Right cardiac atrium (tissue), 5 donors: ENCODE results near the gene RECQL. TPM values are rescaled to one million over a fixed set of nuclear protein-coding genes. Genes with fewer than 3 reads are reported as not detected.
A peak's percentile ranks its signal among the peaks of the same experiment; 100 is the strongest.
"Not testable (repeated sequence)": the region's sequence is repeated elsewhere in the genome, so short reads cannot be mapped to it uniquely, and the experiment has no call there.

Experiments
- ATAC-seq, 2 donors: fragments of 200-7000 bp; cut with Tn5 transposase; one replicate each; pipeline versions ENCODE4 v1.8.0 to v1.9.1; 2020; ENCODE audit warnings: moderate library complexity in 2 of 2, mild to moderate bottlenecking in 1 of 2
- DNase-seq, 3 donors: peaks; one replicate each; pipeline ENCODE4 v3.0.0-alpha.2; 2020
- H3K27ac ChIP-seq: one replicate; pipeline ENCODE4 v1.5.1; 2013; ENCODE audit warnings: mild to moderate bottlenecking, low read length, control low read depth, moderate library complexity
- H3K27me3 ChIP-seq: one replicate; pipeline ENCODE4 v1.6.1; 2013; ENCODE audit not compliant: control insufficient read depth, insufficient read depth
- H3K4me1 ChIP-seq: one replicate; pipeline ENCODE4 v1.6.1; 2013; ENCODE audit warnings: low read length; ENCODE audit not compliant: control insufficient read depth, insufficient read depth
- H3K4me3 ChIP-seq: one replicate; pipeline ENCODE4 v1.5.1; 2013; ENCODE audit warnings: low read length, control low read depth
- H3K9me3 ChIP-seq: one replicate; pipeline ENCODE4 v1.6.1; 2013; ENCODE audit warnings: low read length; ENCODE audit not compliant: control insufficient read depth
- WGBS: extraction: QIAGEN DNeasy Blood & Tissue Kit; methylation state at CpG from one replicate; pipeline ENCODE4 v1.1.7; 2013; 5-methylcytosine and 5-hydroxymethylcytosine counted together
- intact Hi-C, 4 donors: fragments of 100-400 bp; cut with DNase I; formaldehyde crosslinking; loops; one replicate each; pipeline versions ENCODE4 v1.11.0 to v1.14.0; 2022 to 2023
- polyA plus RNA-seq: library from polyadenylated mRNA; stranded (reverse); fragments of 200-250 nt; gene quantifications from one replicate; pipeline ENCODE4 v1.2.3, GENCODE V29; 2013
- total RNA-seq, 4 donors: library from RNA; stranded (reverse); fragmentation: NEBNext Ultra II Directional; extraction: Animal tissue kit (Norgen Biotek cat#: 25700); gene quantifications; one replicate each; pipeline ENCODE4 v1.2.1, GENCODE V29; 2021
- donor health status: healthy with polysubstance abuse.
- donor health status: DM: no; HTN: yes; CAD: no.
- donor health status: DM: no; HTN: no; CAD: no.
- donor health status: DM: no; HTN: yes; CAD: no; lungs with severe emphysema.
- donor health status: DM: yes; HTN: yes; CAD: no.

The RECQL gene
- total and polyA plus RNA-seq, 5 donors = 9.2 to 21.1 (median 19.8) TPM

- H3K27me3 ChIP-seq, ATAC-seq, H3K4me3 ChIP-seq, H3K4me1 ChIP-seq, DNase-seq, H3K27ac ChIP-seq, intact Hi-C loops, H3K9me3 ChIP-seq: not testable (repeated sequence)
- WGBS = 84% methylated on average over 2 of the region's 2 CpGs
Observed at GRCh38 chr12:21467334-21467733, 34.1 kb downstream of the RECQL start.

- WGBS = 94% methylated on average over 2 of the region's 2 CpGs
- ATAC-seq = no peak
- H3K9me3 ChIP-seq = no peaks in the 10 kb centered on the region
- H3K27me3 ChIP-seq = no peaks in the 10 kb centered on the region
- no peak overlapping the region for H3K27ac ChIP-seq
- no peak for DNase-seq
- no peaks in the 10 kb centered on the region for H3K4me1 ChIP-seq
- intact Hi-C loops = no loop called here
- H3K4me3 ChIP-seq = no peak overlapping the region
Observed at GRCh38 chr12:21459474-21459873, 42.0 kb downstream of the RECQL start.

- no peak for ATAC-seq
- Histone ChIP-seq H3K27ac (no peak overlapping the region), H3K9me3 (no peaks in the 10 kb centered on the region), H3K4me3 (no peak overlapping the region), H3K27me3 (no peaks in the 10 kb centered on the region), H3K4me1 (no peaks in the 10 kb centered on the region)
- intact Hi-C loops = no loop called here
- WGBS = 68% methylated on average over 7 of the region's 7 CpGs
- DNase-seq = no peak
Observed at GRCh38 chr12:21456291-21456780, 45.1 kb downstream of the RECQL start.

- WGBS = 94% methylated on average over 4 of the region's 4 CpGs
- Histone ChIP-seq H3K4me3 (no peak overlapping the region), H3K27ac (no peak overlapping the region), H3K4me1 (no peaks in the 10 kb centered on the region), H3K9me3 (no peaks in the 10 kb centered on the region), H3K27me3 (no peaks in the 10 kb centered on the region)
- DNase-seq (no peak), ATAC-seq (no peak)
- intact Hi-C loops = no loop called here
Observed at GRCh38 chr12:21453312-21453852, 48.1 kb downstream of the RECQL start.

- no peak overlapping the region for H3K4me3 ChIP-seq
- no peaks in the 10 kb centered on the region for H3K27me3 ChIP-seq
- DNase-seq (no peak), ATAC-seq (no peak)
- H3K27ac ChIP-seq = no peak overlapping the region
- intact Hi-C loops = no loop called here
- WGBS = 0% methylated on average over 1 of the region's 1 CpG
- H3K9me3 ChIP-seq = no peaks in the 10 kb centered on the region
- H3K4me1 ChIP-seq = no peaks in the 10 kb centered on the region
Observed at GRCh38 chr12:21451529-21451928, 49.9 kb downstream of the RECQL start.

GRCh38 chr12:21444193-21445146 lies 57.0 kb downstream of the RECQL start:
- ATAC-seq (no peak), DNase-seq (no peak)
- Histone ChIP-seq H3K4me1 (no peaks in the 10 kb centered on the region), H3K4me3 (no peak overlapping the region), H3K27me3 (no peaks in the 10 kb centered on the region), H3K27ac (no peak overlapping the region), H3K9me3 (no peaks in the 10 kb centered on the region)
- intact Hi-C loops = no loop called here

- intact Hi-C loops = no loop called here
- no peak overlapping the region for H3K27ac ChIP-seq
- ATAC-seq = no peak
Observed at GRCh38 chr12:21439347-21439746, 62.1 kb downstream of the RECQL start.

GRCh38 chr12:21438643-21439042 lies 62.8 kb downstream of the RECQL start:
- ATAC-seq = no peak
- no peaks in the 10 kb centered on the region for H3K27me3 ChIP-seq
- H3K9me3 ChIP-seq = no peaks in the 10 kb centered on the region
- no peak overlapping the region for H3K27ac ChIP-seq
- WGBS = 95% methylated on average over 5 of the region's 5 CpGs
- no peaks in the 10 kb centered on the region for H3K4me1 ChIP-seq
- intact Hi-C loops = no loop called here
- H3K4me3 ChIP-seq = peak overlapping the region; percentile 84
- no peak for DNase-seq

More at GRCh38 chr12:21439347-21439746, 62.1 kb downstream of the RECQL start:
- Histone ChIP-seq H3K4me3 (no peak overlapping the region), H3K27me3 (no peaks in the 10 kb centered on the region), H3K4me1 (no peaks in the 10 kb centered on the region), H3K9me3 (no peaks in the 10 kb centered on the region)
- WGBS = 94% methylated on average over 3 of the region's 3 CpGs
- DNase-seq = no peak

- intact Hi-C loops = no loop called here
- 72% methylated on average over 2 of the region's 2 CpGs for whole genome bisulfite sequencing
- ATAC-seq = no peak
- no peak overlapping the region for H3K4me3 ChIP-seq
- H3K9me3 ChIP-seq = no peaks in the 10 kb centered on the region
- no peaks in the 10 kb centered on the region for H3K27me3 ChIP-seq
- no peaks in the 10 kb centered on the region for H3K4me1 ChIP-seq
- H3K27ac ChIP-seq = no peak overlapping the region
- DNase-seq = no peak
Observed at GRCh38 chr12:21434699-21435098, 66.7 kb downstream of the RECQL start.

- Histone ChIP-seq H3K27me3 (no peaks in the 10 kb centered on the region), H3K27ac (no peak overlapping the region), H3K4me1 (no peaks in the 10 kb centered on the region), H3K9me3 (no peaks in the 10 kb centered on the region), H3K4me3 (no peak overlapping the region)
- DNase-seq (no peak), ATAC-seq (no peak)
- intact Hi-C loops = no loop called here
- WGBS = 36% methylated on average over 2 of the region's 2 CpGs
Observed at GRCh38 chr12:21433525-21433924, 67.9 kb downstream of the RECQL start.

- Histone ChIP-seq H3K4me3 (no peak overlapping the region), H3K27ac (no peak overlapping the region), H3K9me3 (no peaks in the 10 kb centered on the region), H3K4me1 (no peaks in the 10 kb centered on the region), H3K27me3 (no peaks in the 10 kb centered on the region)
- DNase-seq (no peak), ATAC-seq (no peak)
- WGBS = 30% methylated on average over 4 of the region's 4 CpGs
- intact Hi-C loops = no loop called here
Observed at GRCh38 chr12:21429994-21430393, 71.4 kb downstream of the RECQL start.
